ENCODE results near the gene MRTFB.

GRCh38 chr16:14202095-14202494 is 131.0 kb downstream of the MRTFB start:
- TF ChIP-seq CTCF (IDR thresholded peaks at IDR 0.05; ENCODE audit: borderline replicate concordance, extremely low read depth, low read length, poor library complexity, severe bottlenecking) (no peak), EZH2 (IDR thresholded peaks at IDR 0.05; ENCODE audit: borderline replicate concordance, low read depth, low read length, severe bottlenecking) (no peak)
